ENCODE measurements around the gene BPIFB3. TPM values are rescaled to one million over a fixed set of nuclear protein-coding genes. Genes with fewer than 3 reads are reported as not detected.

Gene BPIFB3
- total and polyA plus RNA-seq, 2 of the 13 experiments (the other 11 are each of a cell fraction or from before 2014, with no cell fraction given), result 0.09 TPM; not detected in 1

- TF ChIP-seq ZNF691 (CRISPR knock-in tag; IDR thresholded peaks at IDR 0.05; ENCODE audit: borderline replicate concordance, low read depth) (peak; percentile 95), ESRRA (CRISPR knock-in tag; IDR thresholded peaks at IDR 0.05; ENCODE audit: low read depth) (0 out of 2 replicates have a peak, but pooled peaks have one; percentile 73), MBNL3 (CRISPR knock-in tag; conservative IDR thresholded peaks at IDR 0.05) (no peak), SP140L (CRISPR knock-in tag; IDR thresholded peaks at IDR 0.05; ENCODE audit: borderline replicate concordance) (0 out of 2 replicates have a peak, but pooled peaks have one; percentile 14), ZFP1 (CRISPR knock-in tag; IDR thresholded peaks at IDR 0.05) (peak; percentile 87; the same call in 1 of the 2 replicates), ZMYM2 (CRISPR knock-in tag; IDR thresholded peaks at IDR 0.05) (peak; percentile 96), ATF6 (CRISPR knock-in tag; conservative IDR thresholded peaks at IDR 0.05) (no peak), ZNF136 (CRISPR knock-in tag; IDR thresholded peaks at IDR 0.05; ENCODE audit: low read depth) (peak; percentile 96; the same call in 1 of the 2 replicates), ZNF276 (CRISPR knock-in tag; IDR thresholded peaks at IDR 0.05; ENCODE audit: low read depth) (0 out of 2 replicates have a peak, but pooled peaks have one; percentile 39), CENPX (CRISPR knock-in tag; IDR thresholded peaks at IDR 0.05) (no peak), TMF1 (CRISPR knock-in tag; IDR thresholded peaks at IDR 0.05; ENCODE audit: low read depth) (no peak), ZNF224 (CRISPR knock-in tag; IDR thresholded peaks at IDR 0.05) (peak; percentile 76; the same call in 1 of the 2 replicates), ZFP90 (CRISPR knock-in tag; IDR thresholded peaks at IDR 0.05; ENCODE audit: borderline replicate concordance) (peak; percentile 88), ZBTB43 (CRISPR knock-in tag; conservative IDR thresholded peaks at IDR 0.05) (peak; percentile 85), ZNF33A (CRISPR knock-in tag; IDR thresholded peaks at IDR 0.05; ENCODE audit: borderline replicate concordance) (no peak), U2AF1 (optimal IDR thresholded peaks at IDR 0.05; ENCODE audit: low read depth, low read length) (peak; percentile 56), ZNF292 (CRISPR knock-in tag; IDR thresholded peaks at IDR 0.05; ENCODE audit: borderline replicate concordance, low read depth) (peak; percentile 98), ZNF10 (CRISPR knock-in tag; IDR thresholded peaks at IDR 0.05; ENCODE audit: borderline replicate concordance, low read depth) (no peak), ZBTB46 (CRISPR knock-in tag; IDR thresholded peaks at IDR 0.05; ENCODE audit: borderline replicate concordance) (no peak), RXRA (CRISPR knock-in tag; IDR thresholded peaks at IDR 0.05) (peak; percentile 82)
These were observed 47.6 kb upstream of the BPIFB3 start (continued) for GRCh38 chr20:33005908-33006775.
